Stromal cell of bone marrow (primary cell): ENCODE results near the gene CCDC154.
"Not testable (repeated sequence)": the region's sequence is repeated elsewhere in the genome, so short reads cannot be mapped to it uniquely, and the experiment has no call there.

Experiments
- DNase-seq: peaks from one replicate; pipeline ENCODE4 v3.0.0-alpha.2; 2012; ENCODE audit warnings: low read depth

Gene CCDC154

GRCh38 chr16:1443980-1444729 is at the start of gene CCDC154:
TSS of gene CCDC154 (minus strand) at chr16:1444556. CDS start at chr16:1444322, 234 bp downstream.
- DNase-seq = no peak

DNA sequence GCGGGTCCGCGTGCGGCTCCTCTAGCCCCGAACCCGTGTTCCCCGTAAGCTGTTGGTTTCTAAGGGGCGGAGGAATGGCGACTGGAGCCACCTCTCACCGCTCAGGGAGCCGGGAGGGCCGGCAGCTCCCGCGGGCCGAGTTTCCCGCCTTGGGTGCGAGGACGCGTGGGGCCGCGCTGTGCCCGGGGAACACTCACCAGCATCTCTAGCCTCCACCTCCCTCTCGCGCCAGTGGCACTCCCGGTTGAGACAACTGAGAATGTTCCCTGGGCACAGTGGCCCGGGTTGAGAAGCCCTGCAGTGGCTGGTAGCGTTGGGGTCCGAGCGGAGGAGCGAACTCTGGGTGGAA is 49.4 kb upstream of the CCDC154 start:
- no peak for DNase-seq

DNA sequence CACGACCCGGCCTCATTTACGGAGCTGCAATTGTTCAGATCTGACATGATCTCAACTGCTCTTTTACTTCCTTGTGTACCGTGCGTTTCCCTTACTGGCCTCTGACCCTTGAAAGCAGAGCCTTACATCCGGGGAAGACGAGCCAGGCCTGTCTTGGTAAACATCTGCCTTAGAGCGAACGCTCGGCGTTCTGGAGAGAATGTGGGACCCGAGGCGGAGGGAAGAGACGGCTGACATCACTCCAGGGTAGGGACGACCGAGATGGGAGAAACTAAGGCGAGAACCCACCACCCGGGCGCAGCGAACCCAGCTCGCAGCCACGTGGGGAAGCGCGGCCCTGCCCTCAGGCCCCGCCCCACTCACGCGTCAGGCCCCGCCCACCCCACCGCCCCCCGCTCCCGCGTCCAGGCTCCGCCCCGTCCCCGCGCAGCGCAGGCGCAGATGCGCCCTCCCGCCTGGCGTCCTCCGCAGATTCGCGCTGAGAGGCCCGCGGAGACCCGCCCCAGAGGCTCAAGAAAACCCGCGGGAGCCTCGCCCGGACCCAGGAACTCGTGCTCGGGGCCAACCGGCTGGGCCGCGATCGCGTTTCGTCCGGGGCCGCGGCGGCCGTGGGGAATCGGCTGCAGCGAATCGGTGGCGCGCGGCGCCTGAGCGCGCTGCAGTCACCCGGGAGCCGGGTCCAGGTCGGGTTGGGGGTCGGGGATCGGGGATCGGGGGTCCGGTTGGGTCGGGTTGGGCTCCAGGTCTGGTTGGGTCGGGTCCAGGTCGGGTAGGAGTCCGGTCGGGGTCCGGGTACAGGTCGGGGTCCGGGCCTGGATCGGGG is 48.8 kb upstream of the CCDC154 start, which contains the start of gene TELO2:
Gene TELO2 (plus strand): TSS at position 438 of the 823 bp plus-strand sequence. CDS start 922 bp downstream, outside the sequence.
- DNase-seq = peak; percentile 51

DNA sequence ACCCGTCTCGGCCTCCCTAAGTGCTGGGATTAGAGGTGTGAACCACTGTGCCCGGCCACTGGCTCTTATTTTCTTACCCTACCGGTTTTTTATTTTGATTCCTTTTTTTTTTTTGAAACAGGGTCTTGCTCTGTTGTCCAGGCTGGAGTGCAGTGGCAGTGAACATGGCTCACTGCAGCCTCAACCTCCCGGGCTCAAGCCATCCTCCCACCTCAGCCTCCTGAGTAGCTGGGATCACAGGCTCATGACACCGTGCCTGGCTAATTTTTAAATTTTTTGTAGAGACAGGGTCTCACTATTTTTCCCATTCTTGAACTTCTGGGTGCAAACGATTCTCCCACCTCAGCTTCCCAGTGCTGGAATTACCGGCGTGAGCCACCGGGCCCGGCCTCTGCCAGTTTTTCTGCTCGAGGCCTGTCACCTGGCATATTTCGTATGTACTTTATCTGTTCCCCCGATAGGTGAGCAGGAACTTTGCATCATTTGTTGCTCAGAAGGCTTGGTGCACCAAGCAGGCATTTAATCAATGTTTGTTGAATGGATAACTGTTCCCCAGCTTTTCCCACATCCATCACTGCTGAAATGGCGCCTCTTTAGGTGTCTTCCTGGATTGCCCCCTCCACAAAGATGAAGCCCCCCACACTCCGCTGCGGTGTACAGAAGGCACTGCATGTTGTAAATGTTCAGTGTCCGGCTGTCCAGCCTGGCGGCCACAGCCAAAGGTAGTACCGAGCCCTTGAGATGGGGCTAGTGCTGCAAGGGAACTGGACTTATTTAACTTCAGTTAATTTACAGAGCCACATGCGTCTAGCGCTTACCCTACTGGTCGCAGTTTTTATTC is 47.9 kb upstream of the CCDC154 start:
- no peak for DNase-seq

DNA sequence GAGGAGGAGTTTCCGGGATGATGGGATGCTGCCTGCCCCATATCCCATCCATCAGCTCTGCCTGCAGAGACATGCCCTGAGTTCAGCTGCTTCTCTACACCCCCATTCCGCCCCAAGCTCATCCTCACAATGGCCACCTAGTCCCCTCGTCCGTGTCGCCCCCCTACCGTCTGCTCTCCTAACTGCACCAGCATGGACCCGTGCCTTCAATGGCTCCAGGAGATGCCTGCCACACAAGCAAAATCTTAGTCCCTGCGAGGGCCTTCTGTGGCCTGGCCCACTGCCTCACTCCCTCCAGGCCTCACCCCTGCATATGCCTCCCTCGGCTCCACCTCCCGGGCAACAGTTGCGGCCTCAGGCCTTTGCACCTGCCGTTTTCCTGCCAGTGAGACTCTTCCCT is 47.0 kb upstream of the CCDC154 start:
- DNase-seq = no peak

- no peak for DNase-seq
These were observed 44.7 kb upstream of the CCDC154 start for GRCh38 chr16:1489077-1489476.

DNA sequence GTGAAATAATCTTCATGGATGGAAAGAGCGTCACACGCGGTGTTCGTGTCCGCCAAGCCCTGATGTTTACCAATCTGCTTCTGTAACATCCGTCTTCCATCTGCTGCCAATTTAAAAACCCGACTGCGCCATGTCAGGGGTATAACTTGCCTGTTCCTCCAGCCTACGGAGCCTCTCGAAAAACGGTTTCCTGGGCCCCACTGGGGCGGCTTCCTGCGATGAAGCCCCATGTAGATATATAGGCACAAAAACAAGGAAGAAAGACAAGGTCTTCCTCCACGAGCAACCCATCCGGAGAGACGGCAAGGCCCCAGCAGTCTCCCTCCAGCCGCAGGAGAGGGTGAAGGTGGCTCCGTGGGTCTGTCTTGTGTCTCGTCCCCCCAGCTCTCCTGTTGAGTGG is 44.3 kb upstream of the CCDC154 start, which contains the start of gene PTX4:
Gene PTX4 (minus strand): TSS at position 326 of the 400 bp plus-strand sequence. CDS start 35 bp downstream, at position 291.
- no peak for DNase-seq

DNA sequence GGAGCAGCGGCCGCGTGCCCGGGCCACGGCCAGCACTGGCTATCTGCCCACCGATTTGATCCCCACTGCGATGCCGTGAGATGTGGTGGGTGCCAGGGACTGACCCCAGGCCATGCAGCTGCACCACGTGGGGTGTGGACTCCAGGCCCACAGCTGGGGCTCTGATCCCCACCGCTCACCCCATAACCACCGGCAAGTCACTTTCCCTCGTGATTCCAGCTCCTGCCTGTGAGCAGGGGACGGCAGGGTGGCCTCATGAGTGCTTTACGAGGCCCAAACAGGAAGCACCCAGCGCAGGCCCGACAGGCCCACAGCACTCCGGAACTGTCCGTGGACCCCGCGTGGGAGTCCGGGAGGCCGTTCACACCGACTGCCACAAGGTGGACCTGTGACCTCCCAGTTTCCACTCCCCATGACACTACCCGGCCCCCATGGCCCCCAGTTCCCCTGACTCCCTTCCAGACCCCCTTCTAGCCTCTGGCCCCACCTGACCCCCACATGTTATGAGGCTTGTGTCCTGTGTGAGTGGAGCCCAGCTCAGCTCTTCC is 43.8 kb upstream of the CCDC154 start:
- DNase-seq = no peak

GRCh38 chr16:1487395-1488053 is 43.2 kb upstream of the CCDC154 start:
- no peak for DNase-seq

DNA sequence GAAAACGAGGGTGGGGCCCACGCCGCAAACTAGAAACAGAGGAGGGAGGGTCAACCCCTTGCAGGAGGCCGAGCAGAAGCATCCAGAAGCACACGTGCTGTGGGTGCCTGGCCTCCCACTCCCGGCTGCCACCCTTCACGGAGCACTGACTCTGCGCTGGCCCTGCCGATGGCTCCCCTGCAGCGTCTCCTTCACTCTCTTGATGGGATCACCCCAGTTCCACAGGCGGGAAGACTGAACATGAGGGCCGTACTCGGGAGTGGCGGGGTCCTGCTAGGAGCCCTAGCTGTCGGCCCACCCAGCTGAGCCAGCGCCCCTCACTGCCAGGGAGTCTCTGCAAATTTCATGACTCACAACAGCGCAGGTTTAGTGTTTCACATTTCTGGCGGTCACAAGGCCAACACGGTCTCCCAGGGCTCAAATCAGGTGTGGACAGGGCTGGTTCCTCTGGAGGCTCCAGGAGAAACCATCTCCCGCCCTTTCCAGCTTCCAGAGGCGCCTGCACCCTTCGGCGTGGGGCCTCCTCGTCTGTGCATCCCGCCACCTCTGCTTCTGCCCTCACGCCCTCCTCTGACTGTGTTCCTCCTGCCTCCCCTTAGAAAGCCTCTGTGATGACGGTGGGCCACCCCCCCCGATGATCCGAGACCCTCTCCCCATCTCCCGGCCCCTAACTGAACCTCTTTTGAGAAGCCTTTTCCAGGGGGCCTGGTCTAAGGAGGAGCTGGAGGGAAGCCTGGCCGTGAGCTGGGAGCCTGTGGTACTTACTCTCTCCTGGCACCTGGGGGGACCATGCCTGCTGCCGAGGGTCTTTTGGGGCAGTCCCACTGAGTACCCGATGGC is 42.4 kb upstream of the CCDC154 start:
- no peak for DNase-seq

DNA sequence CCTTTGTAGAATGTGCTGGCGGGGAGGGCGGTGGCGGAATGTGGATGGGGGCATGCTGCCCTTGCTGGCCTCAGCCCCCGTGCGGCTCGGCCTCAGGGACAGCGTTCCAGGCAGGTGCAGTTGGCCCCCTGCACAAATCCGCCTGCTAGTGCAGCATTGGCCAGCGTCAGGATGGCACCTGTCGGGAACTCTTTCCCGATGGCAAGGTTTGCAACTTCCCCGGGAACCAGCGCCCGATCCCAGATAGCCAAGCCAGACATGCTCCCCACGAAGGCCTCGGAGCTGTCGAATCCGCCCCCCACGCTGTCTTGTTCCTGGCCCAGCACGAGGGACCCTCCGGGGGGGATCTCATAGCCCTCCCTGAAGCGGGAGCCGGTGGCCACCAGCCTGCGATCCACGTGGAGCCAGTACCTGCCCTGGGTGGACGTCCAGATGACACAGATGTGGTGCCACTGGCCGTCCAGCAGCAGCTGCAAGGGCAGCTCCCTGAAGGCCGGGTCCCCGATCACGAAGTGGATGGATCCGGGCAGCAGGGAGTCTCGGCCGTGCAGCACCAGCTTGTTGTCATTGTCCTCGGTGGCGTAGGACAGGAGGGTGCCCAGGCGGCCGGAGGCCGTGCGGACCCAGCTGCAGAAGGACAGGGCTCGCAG is 41.6 kb upstream of the CCDC154 start:
- DNase-seq = no peak

DNA sequence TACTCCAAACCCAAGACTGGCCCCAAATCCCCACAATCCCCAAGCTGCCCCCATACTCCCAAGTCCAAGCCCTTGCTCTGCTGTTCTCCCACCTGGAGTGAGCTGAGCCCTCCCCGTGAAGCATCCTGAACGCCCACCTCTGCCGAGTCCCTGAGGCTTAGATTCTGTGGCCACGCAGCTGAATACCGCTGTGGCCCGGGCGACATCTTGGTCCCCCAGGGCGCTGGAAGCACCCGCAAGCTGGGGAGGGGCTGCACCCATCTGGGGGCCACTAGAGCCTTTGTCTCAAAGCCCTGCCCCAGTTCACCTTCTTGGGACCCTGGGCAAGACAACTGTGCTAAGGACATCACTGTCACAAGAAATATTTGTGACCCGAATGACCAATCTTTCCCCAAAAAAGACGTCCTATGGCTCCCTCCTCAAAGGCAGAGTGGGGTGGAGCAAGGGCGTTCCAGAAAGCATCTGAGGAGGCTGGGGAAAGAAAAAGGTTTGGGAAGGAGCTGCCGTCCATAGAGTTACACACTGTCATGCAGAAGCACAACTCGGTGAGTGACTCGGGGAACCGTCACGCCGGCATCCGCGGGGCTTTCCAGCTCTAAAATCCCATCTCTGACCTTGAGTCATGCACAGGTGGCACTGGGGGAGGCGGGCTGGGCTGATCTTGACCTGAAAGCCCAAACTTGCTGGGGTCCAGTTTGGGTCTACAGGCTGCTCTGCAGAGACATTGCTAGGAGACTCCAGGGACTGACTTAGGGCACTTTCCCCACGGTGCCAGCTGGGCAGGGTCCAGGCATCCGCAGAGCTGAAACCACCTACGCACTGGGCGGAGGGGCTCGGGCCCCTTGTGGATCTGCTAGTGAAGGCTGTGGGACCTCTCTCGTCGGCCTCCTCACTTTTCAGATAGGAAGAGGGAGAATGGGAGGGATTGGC is 37.8 kb upstream of the CCDC154 start:
- no peak for DNase-seq

DNA sequence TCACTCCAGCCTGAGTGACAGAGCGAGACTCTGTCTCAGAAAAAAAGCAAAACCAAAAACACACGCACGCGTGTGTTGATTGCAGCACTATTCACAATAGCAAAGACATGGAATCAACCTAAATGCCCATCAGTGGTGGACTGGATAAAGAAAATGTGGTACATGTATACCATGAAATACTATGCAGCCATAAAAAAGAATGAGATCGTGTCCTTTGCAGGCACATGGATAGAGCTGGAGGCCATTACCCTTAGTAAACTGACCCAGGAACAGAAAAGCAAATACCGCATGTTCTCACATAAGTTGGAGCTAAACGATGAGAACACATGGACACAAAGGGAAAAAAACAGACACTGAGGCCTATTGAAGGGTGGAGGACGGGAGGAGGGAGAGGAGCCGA is 34.6 kb upstream of the CCDC154 start:
- DNase-seq = not testable (repeated sequence)

- DNase-seq = no peak
These were observed 32.7 kb upstream of the CCDC154 start for GRCh38 chr16:1477033-1477432.

GRCh38 chr16:1475552-1476114 is 31.3 kb upstream of the CCDC154 start:
- DNase-seq = no peak

DNA sequence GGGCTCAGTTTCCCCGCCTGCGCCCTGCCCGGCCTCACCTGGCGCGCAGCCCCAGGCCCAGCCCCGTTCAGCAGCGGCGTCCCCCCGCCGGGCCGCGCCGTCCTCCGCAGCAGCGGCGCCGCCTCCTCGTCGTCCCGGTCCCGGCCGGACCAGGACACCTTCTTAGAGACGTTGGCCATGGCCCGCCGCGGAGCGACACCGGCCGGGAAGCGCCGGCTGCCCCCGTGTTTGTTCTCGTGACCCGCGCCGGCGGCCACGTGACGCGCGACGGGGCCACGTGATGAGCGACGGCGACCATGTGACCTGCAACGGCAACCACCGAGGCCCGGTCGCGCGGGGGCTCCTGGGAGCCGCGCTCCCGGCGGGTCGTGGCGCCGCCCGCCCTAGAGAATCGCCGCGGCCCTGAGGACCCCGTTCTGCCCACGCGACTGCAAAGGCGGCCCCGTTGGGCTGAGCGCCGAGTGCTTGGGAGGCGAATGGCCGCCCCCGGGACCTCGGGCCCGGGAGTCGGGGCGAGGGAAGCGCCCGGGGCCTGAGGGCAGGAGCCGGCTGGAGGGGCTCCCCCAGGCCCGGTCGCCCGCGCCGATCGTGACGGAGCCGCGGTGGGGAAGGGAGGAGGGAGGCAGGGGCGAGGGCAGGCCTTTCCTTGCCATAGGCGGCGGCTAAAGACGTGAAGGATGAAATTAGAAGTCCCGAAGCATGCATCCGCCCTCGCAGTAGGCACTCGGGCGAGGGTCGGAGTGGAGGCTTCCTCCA is 30.6 kb upstream of the CCDC154 start, which contains the start of gene CLCN7:
Gene CLCN7 (minus strand): TSS at position 233 of the 756 bp plus-strand sequence. CDS start 54 bp downstream, at position 179.
- DNase-seq = peak; percentile 70

GRCh38 chr16:1474082-1474795 is 29.9 kb upstream of the CCDC154 start:
- no peak for DNase-seq
